Thyroid gland (tissue), 4 donors: Measurements from ENCODE around the gene VRK3.

ENCODE experiments used
- POLR2A ChIP-seq, 2 donors: fragments of 450-650 bp; IDR thresholded peaks; one replicate each; pipeline ENCODE4 v1.6.1; 2017; ENCODE audit warnings: antibody characterized with exemption in 2 of 2, mild to moderate bottlenecking in 2 of 2, moderate library complexity in 1 of 2
- TF ChIP-seq, protein P1 (sequence below), 6 experiments: fragments of 200-600 bp in 3 of 6; fragments of 450-650 bp in 3 of 6; sonication (generic) in 3 of 6; IDR thresholded peaks; one replicate each; pipeline ENCODE4 v1.5.1; 2016 to 2019; ENCODE audit warnings: antibody characterized with exemption in 6 of 6, mild to moderate bottlenecking in 2 of 6, inconsistent platforms in 1 of 6, moderate library complexity in 1 of 6

DNA sequence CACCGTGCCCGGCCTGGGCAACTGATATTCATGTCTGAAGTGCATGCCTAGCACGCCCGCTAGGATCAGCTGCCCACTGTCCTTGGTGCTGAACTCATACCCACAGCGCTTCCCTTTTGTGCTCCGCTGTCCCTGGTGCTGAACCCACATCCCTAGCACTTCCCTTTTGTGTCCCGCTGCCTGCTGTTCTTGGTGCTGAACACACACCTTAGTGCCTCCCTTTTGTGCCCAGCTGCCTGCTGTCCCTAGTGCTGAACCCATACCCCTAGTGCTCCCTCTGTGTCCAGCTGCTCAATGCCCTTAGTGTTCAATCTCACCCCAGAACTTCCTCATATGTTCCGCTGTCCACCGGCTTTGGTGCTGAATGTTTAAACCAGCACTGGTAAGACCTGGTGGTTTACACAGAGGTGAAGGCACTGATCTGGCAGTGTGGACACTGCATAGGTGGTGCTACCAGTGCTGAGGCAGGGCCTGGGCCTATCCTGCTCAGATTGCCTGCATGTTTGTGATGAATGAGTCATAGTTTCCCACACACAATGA lies 37.9 kb downstream of the VRK3 start:
- TF ChIP-seq, protein P1, sequence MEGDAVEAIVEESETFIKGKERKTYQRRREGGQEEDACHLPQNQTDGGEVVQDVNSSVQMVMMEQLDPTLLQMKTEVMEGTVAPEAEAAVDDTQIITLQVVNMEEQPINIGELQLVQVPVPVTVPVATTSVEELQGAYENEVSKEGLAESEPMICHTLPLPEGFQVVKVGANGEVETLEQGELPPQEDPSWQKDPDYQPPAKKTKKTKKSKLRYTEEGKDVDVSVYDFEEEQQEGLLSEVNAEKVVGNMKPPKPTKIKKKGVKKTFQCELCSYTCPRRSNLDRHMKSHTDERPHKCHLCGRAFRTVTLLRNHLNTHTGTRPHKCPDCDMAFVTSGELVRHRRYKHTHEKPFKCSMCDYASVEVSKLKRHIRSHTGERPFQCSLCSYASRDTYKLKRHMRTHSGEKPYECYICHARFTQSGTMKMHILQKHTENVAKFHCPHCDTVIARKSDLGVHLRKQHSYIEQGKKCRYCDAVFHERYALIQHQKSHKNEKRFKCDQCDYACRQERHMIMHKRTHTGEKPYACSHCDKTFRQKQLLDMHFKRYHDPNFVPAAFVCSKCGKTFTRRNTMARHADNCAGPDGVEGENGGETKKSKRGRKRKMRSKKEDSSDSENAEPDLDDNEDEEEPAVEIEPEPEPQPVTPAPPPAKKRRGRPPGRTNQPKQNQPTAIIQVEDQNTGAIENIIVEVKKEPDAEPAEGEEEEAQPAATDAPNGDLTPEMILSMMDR (IDR thresholded peaks at IDR 0.05), result peak in 3 of 6 experiments; percentile 17 to 42 (median 42)
- no peak for TF ChIP-seq POLR2A (IDR thresholded peaks at IDR 0.05)
